ENCODE data around the gene DRAM2.
"Not testable (repeated sequence)": the region's sequence is repeated elsewhere in the genome, so short reads cannot be mapped to it uniquely, and the experiment has no call there.

The DRAM2 gene

GRCh38 chr1:111095421-111095820, 44.5 kb downstream of the DRAM2 start:
- not testable (repeated sequence) for ATAC-seq (replicated peaks; ENCODE audit: extremely low read depth, poor library complexity, severe bottlenecking); H3K4me1 Mint-ChIP-seq; DNase-seq (ENCODE audit: low spot score in 2 of 2); H3K27ac Mint-ChIP-seq (ENCODE audit: low read depth); H3K36me3 Mint-ChIP-seq (ENCODE audit: insufficient read depth); H3K4me3 Mint-ChIP-seq
- H3K9me3 Mint-ChIP-seq, result peaks cover 11% of the 10 kb centered on the region
- H3K27me3 Mint-ChIP-seq, result peaks cover 16% of the 10 kb centered on the region

GRCh38 chr1:111089638-111090037, 50.3 kb downstream of the DRAM2 start:
- peaks cover 72% of the 10 kb centered on the region for H3K27me3 Mint-ChIP-seq
- DNase-seq (ENCODE audit: low spot score in 2 of 2) (no peak), ATAC-seq (replicated peaks; ENCODE audit: extremely low read depth, poor library complexity, severe bottlenecking) (no peak)
- H3K9me3 Mint-ChIP-seq, result no peaks in the 10 kb centered on the region
- no peaks in the 10 kb centered on the region for H3K4me1 Mint-ChIP-seq
- no peak overlapping the region for H3K4me3 Mint-ChIP-seq
- H3K36me3 Mint-ChIP-seq (ENCODE audit: insufficient read depth), result no peaks in the 10 kb centered on the region
- no peak overlapping the region for H3K27ac Mint-ChIP-seq (ENCODE audit: low read depth)

GRCh38 chr1:111085676-111086075, 54.2 kb downstream of the DRAM2 start:
- ATAC-seq (replicated peaks; ENCODE audit: extremely low read depth, poor library complexity, severe bottlenecking), result no peak
- no peak for DNase-seq (ENCODE audit: low spot score in 2 of 2)
- Mint-ChIP-seq H3K4me1 (no peaks in the 10 kb centered on the region), H3K27me3 (peaks cover 96% of the 10 kb centered on the region), H3K27ac (ENCODE audit: low read depth) (no peak overlapping the region), H3K36me3 (ENCODE audit: insufficient read depth) (no peaks in the 10 kb centered on the region), H3K9me3 (no peaks in the 10 kb centered on the region), H3K4me3 (no peak overlapping the region)

GRCh38 chr1:111084999-111085398, 54.9 kb downstream of the DRAM2 start:
- no peak overlapping the region for H3K27ac Mint-ChIP-seq (ENCODE audit: low read depth)
- H3K36me3 Mint-ChIP-seq (ENCODE audit: insufficient read depth), result no peaks in the 10 kb centered on the region
- DNase-seq (ENCODE audit: low spot score in 2 of 2) (no peak), ATAC-seq (replicated peaks; ENCODE audit: extremely low read depth, poor library complexity, severe bottlenecking) (no peak)
- no peak overlapping the region for H3K4me3 Mint-ChIP-seq
- H3K4me1 Mint-ChIP-seq, result no peaks in the 10 kb centered on the region
- H3K9me3 Mint-ChIP-seq, result no peaks in the 10 kb centered on the region
- H3K27me3 Mint-ChIP-seq, result peaks cover 100% of the 10 kb centered on the region

GRCh38 chr1:111082421-111083203, 57.3 kb downstream of the DRAM2 start:
- Mint-ChIP-seq H3K36me3 (ENCODE audit: insufficient read depth) (no peaks in the 10 kb centered on the region), H3K4me1 (no peaks in the 10 kb centered on the region), H3K4me3 (no peak overlapping the region), H3K27me3 (peaks cover 90% of the 10 kb centered on the region), H3K9me3 (peaks cover 5% of the 10 kb centered on the region), H3K27ac (ENCODE audit: low read depth) (no peak overlapping the region)
- no peak for DNase-seq (ENCODE audit: low spot score in 2 of 2)
- no peak for ATAC-seq (replicated peaks; ENCODE audit: extremely low read depth, poor library complexity, severe bottlenecking)

GRCh38 chr1:111079329-111079728, 60.6 kb downstream of the DRAM2 start:
- not testable (repeated sequence) for ATAC-seq (replicated peaks; ENCODE audit: extremely low read depth, poor library complexity, severe bottlenecking); H3K27ac Mint-ChIP-seq (ENCODE audit: low read depth); DNase-seq (ENCODE audit: low spot score in 2 of 2); H3K4me3 Mint-ChIP-seq; H3K9me3 Mint-ChIP-seq; H3K36me3 Mint-ChIP-seq (ENCODE audit: insufficient read depth); H3K4me1 Mint-ChIP-seq
- H3K27me3 Mint-ChIP-seq, result peaks cover 83% of the 10 kb centered on the region

GRCh38 chr1:111077312-111077711, 62.6 kb downstream of the DRAM2 start:
- not testable (repeated sequence) for ATAC-seq (replicated peaks; ENCODE audit: extremely low read depth, poor library complexity, severe bottlenecking); H3K9me3 Mint-ChIP-seq; DNase-seq (ENCODE audit: low spot score in 2 of 2); H3K4me1 Mint-ChIP-seq; H3K4me3 Mint-ChIP-seq; H3K27ac Mint-ChIP-seq (ENCODE audit: low read depth); H3K36me3 Mint-ChIP-seq (ENCODE audit: insufficient read depth)
- peaks cover 63% of the 10 kb centered on the region for H3K27me3 Mint-ChIP-seq

Measured in central memory CD8-positive, alpha-beta T cell (primary cell).